IPS DF 19.7 (cell line): Measurements from ENCODE around the gene GDF7.

ENCODE experiments used
- DNase-seq: peaks from one replicate; pipeline ENCODE4 v3.0.0-alpha.2; 2013; ENCODE audit warnings: low read depth, low spot score

The GDF7 gene

GRCh38 chr2:20629181-20629580 is 37.8 kb upstream of the GDF7 start:
- no peak for DNase-seq

GRCh38 chr2:20629581-20630171 is 37.3 kb upstream of the GDF7 start:
- DNase-seq = no peak

- no peak for DNase-seq
These were observed 36.0 kb upstream of the GDF7 start for GRCh38 chr2:20630967-20631366.

- no peak for DNase-seq
These were observed 35.2 kb upstream of the GDF7 start for GRCh38 chr2:20631617-20632307.

GRCh38 chr2:20632446-20632990 is 34.4 kb upstream of the GDF7 start:
- DNase-seq = no peak

- no peak for DNase-seq
These were observed 33.9 kb upstream of the GDF7 start for GRCh38 chr2:20633001-20633400.

GRCh38 chr2:20633794-20634506 is 33.0 kb upstream of the GDF7 start:
- DNase-seq = no peak

GRCh38 chr2:20634507-20635112 is 32.3 kb upstream of the GDF7 start:
- no peak for DNase-seq

GRCh38 chr2:20635113-20635510 is 31.8 kb upstream of the GDF7 start:
- no peak for DNase-seq

GRCh38 chr2:20635675-20636584 is 31.0 kb upstream of the GDF7 start:
- no peak for DNase-seq

- DNase-seq = no peak
These were observed 29.8 kb upstream of the GDF7 start for GRCh38 chr2:20637147-20637546.

- DNase-seq = no peak
These were observed 28.9 kb upstream of the GDF7 start for GRCh38 chr2:20638014-20638413.

- no peak for DNase-seq
These were observed 28.1 kb upstream of the GDF7 start for GRCh38 chr2:20638646-20639430.

- no peak for DNase-seq
These were observed 26.4 kb upstream of the GDF7 start for GRCh38 chr2:20640411-20641122.

GRCh38 chr2:20641123-20641985 is 25.6 kb upstream of the GDF7 start:
- no peak for DNase-seq

GRCh38 chr2:20642055-20642971 is 24.6 kb upstream of the GDF7 start:
- DNase-seq = no peak

GRCh38 chr2:20643060-20643459 is 23.9 kb upstream of the GDF7 start:
- no peak for DNase-seq

- DNase-seq = no peak
These were observed 23.1 kb upstream of the GDF7 start for GRCh38 chr2:20643826-20644225.
